CD4-positive, alpha-beta T cell (primary cell): ENCODE measurements around the gene SLC25A52. TPM values are rescaled to one million over a fixed set of nuclear protein-coding genes. Genes with fewer than 3 reads are reported as not detected.

Source experiments
- ATAC-seq: fragments of 200-7000 bp; cut with Tn5 transposase; one replicate; pipeline ENCODE4 v1.10.0; 2022; ENCODE audit warnings: mild to moderate bottlenecking; ENCODE audit not compliant: poor library complexity
- CTCF ChIA-PET: fragments of 350-600 bp; sonication (Branson Sonifier 250); formaldehyde crosslinking; loops from one replicate; lab custom pipeline; 2021; ENCODE audit warnings: antibody characterized with exemption, inconsistent platforms; lab: Charles Lee
- POLR2A ChIA-PET: fragments of 350-600 bp; sonication (Branson Sonifier 250); formaldehyde crosslinking; loops from one replicate; lab custom pipeline; 2021; ENCODE audit warnings: antibody characterized with exemption, inconsistent platforms; lab: Charles Lee
- DNase-seq, 14 experiments: peaks; one replicate each; pipeline ENCODE4 v3.0.0-alpha.2; 2013 to 2020; ENCODE audit warnings: mixed read lengths in 2 of 14
- H3K27ac ChIP-seq, 2 donors: one replicate each; pipeline versions ENCODE4 v1.5.1 to v1.7.0; 2013; ENCODE audit warnings: low read length in 2 of 2, low read depth in 1 of 2, mild to moderate bottlenecking in 1 of 2
- H3K27me3 ChIP-seq, 2 experiments: 1 replicate in 1 of 2; 2 replicates in 1 of 2; pipeline versions ENCODE4 v1.6.1 to v1.7.0; 2013; ENCODE audit warnings: low read length in 2 of 2, control low read depth in 1 of 2, mild to moderate bottlenecking in 1 of 2, moderate library complexity in 1 of 2; ENCODE audit not compliant: insufficient read depth in 2 of 2, control insufficient read depth in 1 of 2
- H3K36me3 ChIP-seq: one replicate; pipeline ENCODE4 v1.6.1; 2013; ENCODE audit warnings: low read length, control low read depth; ENCODE audit not compliant: insufficient read depth
- H3K4me1 ChIP-seq: one replicate; pipeline ENCODE4 v1.6.1; 2013; ENCODE audit warnings: low read length, control low read depth; ENCODE audit not compliant: insufficient read depth
- H3K4me3 ChIP-seq: one replicate; pipeline ENCODE4 v1.5.1; 2013; ENCODE audit warnings: mild to moderate bottlenecking, low read length, moderate library complexity
- H3K9me3 ChIP-seq, 2 experiments: 1 replicate in 1 of 2; 2 replicates in 1 of 2; pipeline versions ENCODE4 v1.6.1 to v1.7.0; 2013; ENCODE audit warnings: low read length in 2 of 2, mild to moderate bottlenecking in 2 of 2, control low read depth in 1 of 2, moderate library complexity in 1 of 2; ENCODE audit not compliant: control insufficient read depth in 1 of 2, insufficient read depth in 1 of 2
- H3K27ac Mint-ChIP-seq: one replicate; pipeline ENCODE4 v1.8.0; 2020; ENCODE audit warnings: mixed read lengths
- H3K27me3 Mint-ChIP-seq: one replicate; pipeline ENCODE4 v1.8.0; 2021; ENCODE audit warnings: mixed read lengths
- H3K36me3 Mint-ChIP-seq: one replicate; pipeline ENCODE4 v1.8.0; 2021; ENCODE audit warnings: low read depth, mixed read lengths
- H3K4me1 Mint-ChIP-seq: one replicate; pipeline ENCODE4 v1.8.0; 2021; ENCODE audit warnings: low read depth, mixed read lengths
- H3K4me3 Mint-ChIP-seq: one replicate; pipeline ENCODE4 v1.8.0; 2020; ENCODE audit warnings: mild to moderate bottlenecking, mixed read lengths
- H3K9me3 Mint-ChIP-seq: one replicate; pipeline ENCODE4 v1.8.0; 2020; ENCODE audit warnings: mixed read lengths
- intact Hi-C, 2 experiments: fragments of 100-400 bp; cut with DNase I in 1 of 2; cut with micrococcal nuclease in 1 of 2; formaldehyde crosslinking; loops; one replicate each; pipeline versions ENCODE4 v1.15.1 to v1.9.0; 2023 to 2025; cut with DNase I, micrococcal nuclease
- total RNA-seq, 174 experiments: library from RNA in 2 of 174; stranded (reverse) in 2 of 174; gene quantifications; one replicate each; pipeline ENCODE4 v1.2.3 and lab custom pipeline; 2021 to 2026
- TF ChIP-seq, protein P1 (sequence below): fragments of 200-600 bp; IDR thresholded peaks from one replicate; pipeline ENCODE4 v1.8.0; 2022; ENCODE audit warnings: antibody characterized with exemption, mild to moderate bottlenecking

Gene SLC25A52
- total RNA-seq, 2 experiments from 2014 or later, result not detected

DNA sequence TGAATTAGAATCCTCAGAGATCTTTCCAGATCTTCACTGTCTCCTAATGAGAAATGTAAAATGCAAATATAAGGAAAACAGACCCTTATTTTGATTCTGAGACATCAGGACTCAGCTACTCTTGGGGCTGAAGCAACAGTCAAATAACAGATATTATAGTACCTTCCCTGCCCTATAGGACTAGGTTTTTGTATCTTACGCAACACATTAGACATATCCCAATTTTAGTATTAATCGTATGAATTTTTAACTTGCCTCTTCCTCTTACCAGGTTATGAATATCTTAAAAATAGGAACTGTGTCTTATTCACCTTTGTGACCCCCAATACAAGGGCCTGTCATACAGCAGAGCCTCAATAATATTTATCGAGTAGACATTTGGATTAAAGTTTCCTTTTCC is 12.0 kb upstream of the SLC25A52 start:
- Mint-ChIP-seq H3K27me3 (peaks cover 5% of the 10 kb centered on the region), H3K4me3 (no peak overlapping the region), H3K9me3 (no peaks in the 10 kb centered on the region), H3K4me1 (no peaks in the 10 kb centered on the region), H3K27ac (no peak overlapping the region), H3K36me3 (no peaks in the 10 kb centered on the region)
- Histone ChIP-seq H3K36me3 (no peaks in the 10 kb centered on the region), H3K27ac (no peak overlapping the region), H3K27me3 (no peaks in the 10 kb centered on the region), H3K4me3 (no peak overlapping the region), H3K4me1 (no peaks in the 10 kb centered on the region), H3K9me3 (peaks cover 0 to 4% of the 10 kb centered on the region in 2 experiments)
- intact Hi-C loops, result no loop called here
- TF ChIP-seq, protein P1, sequence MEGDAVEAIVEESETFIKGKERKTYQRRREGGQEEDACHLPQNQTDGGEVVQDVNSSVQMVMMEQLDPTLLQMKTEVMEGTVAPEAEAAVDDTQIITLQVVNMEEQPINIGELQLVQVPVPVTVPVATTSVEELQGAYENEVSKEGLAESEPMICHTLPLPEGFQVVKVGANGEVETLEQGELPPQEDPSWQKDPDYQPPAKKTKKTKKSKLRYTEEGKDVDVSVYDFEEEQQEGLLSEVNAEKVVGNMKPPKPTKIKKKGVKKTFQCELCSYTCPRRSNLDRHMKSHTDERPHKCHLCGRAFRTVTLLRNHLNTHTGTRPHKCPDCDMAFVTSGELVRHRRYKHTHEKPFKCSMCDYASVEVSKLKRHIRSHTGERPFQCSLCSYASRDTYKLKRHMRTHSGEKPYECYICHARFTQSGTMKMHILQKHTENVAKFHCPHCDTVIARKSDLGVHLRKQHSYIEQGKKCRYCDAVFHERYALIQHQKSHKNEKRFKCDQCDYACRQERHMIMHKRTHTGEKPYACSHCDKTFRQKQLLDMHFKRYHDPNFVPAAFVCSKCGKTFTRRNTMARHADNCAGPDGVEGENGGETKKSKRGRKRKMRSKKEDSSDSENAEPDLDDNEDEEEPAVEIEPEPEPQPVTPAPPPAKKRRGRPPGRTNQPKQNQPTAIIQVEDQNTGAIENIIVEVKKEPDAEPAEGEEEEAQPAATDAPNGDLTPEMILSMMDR, result no peak
- CTCF ChIA-PET, result no interaction called here
- DNase-seq (no peak), ATAC-seq (no peak)
- POLR2A ChIA-PET, result no interaction called here

DNA sequence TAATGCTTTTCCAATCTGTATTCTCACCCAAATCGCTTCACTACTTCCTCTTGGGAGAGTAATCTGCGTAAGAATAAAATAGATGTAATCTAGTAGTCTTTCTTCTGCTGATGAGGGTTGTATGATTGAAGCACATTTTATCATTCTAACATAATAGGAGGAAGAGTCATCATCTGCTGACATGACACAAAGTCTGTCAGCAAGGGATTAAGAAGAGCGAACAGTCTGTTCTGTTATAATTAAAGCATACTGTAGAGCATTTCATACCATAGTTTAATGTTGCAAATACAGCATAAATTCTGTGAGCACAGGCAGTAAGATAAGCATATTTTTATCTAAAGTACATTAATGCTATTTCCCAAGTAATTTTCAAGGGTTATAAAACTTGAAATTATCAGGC is 10.4 kb downstream of the SLC25A52 start:
- DNase-seq (no peak), ATAC-seq (no peak)
- no peak overlapping the region for H3K4me3 ChIP-seq
- Mint-ChIP-seq H3K27ac (no peak overlapping the region), H3K4me1 (no peaks in the 10 kb centered on the region), H3K9me3 (no peaks in the 10 kb centered on the region), H3K4me3 (no peak overlapping the region), H3K27me3 (no peaks in the 10 kb centered on the region), H3K36me3 (no peaks in the 10 kb centered on the region)
- H3K9me3 ChIP-seq, result no peaks in the 10 kb centered on the region
- POLR2A ChIA-PET, result no interaction called here
- no peaks in the 10 kb centered on the region for H3K36me3 ChIP-seq
- intact Hi-C loops, result no loop called here
- TF ChIP-seq, protein P1, result no peak
- H3K27me3 ChIP-seq, result no peaks in the 10 kb centered on the region
- CTCF ChIA-PET, result no interaction called here
- no peak overlapping the region for H3K27ac ChIP-seq
- no peaks in the 10 kb centered on the region for H3K4me1 ChIP-seq

DNA sequence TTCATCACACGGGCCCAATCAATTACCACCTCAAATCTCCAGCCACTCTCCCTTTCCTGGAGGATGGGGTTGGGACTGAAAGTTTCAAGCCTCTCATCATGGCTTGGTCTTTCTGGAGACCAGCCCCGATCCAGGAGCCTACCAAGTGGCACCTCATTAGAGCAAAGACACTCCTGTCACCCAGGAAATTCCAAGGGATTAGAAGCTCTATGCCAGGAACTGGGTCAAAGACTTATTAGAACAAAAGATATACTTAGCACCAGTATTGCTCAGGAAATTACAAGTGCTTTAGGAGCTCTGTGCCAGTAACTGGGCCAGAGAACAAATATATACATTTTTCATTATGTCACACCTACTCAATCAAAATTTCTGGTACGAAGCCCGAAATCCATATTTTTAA is 14.3 kb downstream of the SLC25A52 start:
- Histone ChIP-seq H3K9me3 (no peaks in the 10 kb centered on the region), H3K27me3 (no peaks in the 10 kb centered on the region), H3K27ac (no peak overlapping the region), H3K4me3 (no peak overlapping the region), H3K36me3 (no peaks in the 10 kb centered on the region), H3K4me1 (no peaks in the 10 kb centered on the region)
- H3K27me3 Mint-ChIP-seq, result peaks cover 4% of the 10 kb centered on the region
- no peaks in the 10 kb centered on the region for H3K4me1 Mint-ChIP-seq
- ChIA-PET CTCF (no interaction called here), POLR2A (no interaction called here)
- H3K4me3 Mint-ChIP-seq, result no peak overlapping the region
- H3K9me3 Mint-ChIP-seq, result no peaks in the 10 kb centered on the region
- no peak for DNase-seq
- H3K27ac Mint-ChIP-seq, result no peak overlapping the region
- no peak for ATAC-seq
- no peaks in the 10 kb centered on the region for H3K36me3 Mint-ChIP-seq
- TF ChIP-seq, protein P1, result no peak
- intact Hi-C loops, result loop anchor here in 1 of 2 experiments (10.0 kb wide), 1 partner anchor 338 kb away; no protein-coding TSS in a partner anchor
